Epithelial cell of esophagus (primary cell): ENCODE data around the gene P2RY6.

Experiments used
- DNase-seq: peaks from one replicate; pipeline ENCODE4 v3.0.0; 2010; ENCODE audit warnings: low read depth
- H3K4me3 ChIP-seq: 2 replicates; pipeline ENCODE4 v1.5.1; 2011; ENCODE audit warnings: mild to moderate bottlenecking, low read length, control low read depth
- CTCF ChIP-seq: IDR thresholded peaks from 2 replicates; pipeline ENCODE4 v1.5.1; 2011; ENCODE audit warnings: low read depth, mild to moderate bottlenecking, low read length, control low read depth, inconsistent platforms; ENCODE audit not compliant: insufficient read depth; ENCODE audit errors: missing control alignments

P2RY6 gene

GRCh38 chr11:73233211-73233610 lies 38.9 kb upstream of the P2RY6 start:
- H3K4me3 ChIP-seq, result no peak overlapping the region
- no peak for TF ChIP-seq CTCF
- no peak for DNase-seq

GRCh38 chr11:73233692-73234470 lies 38.3 kb upstream of the P2RY6 start:
- no peak overlapping the region for H3K4me3 ChIP-seq
- no peak for TF ChIP-seq CTCF
- DNase-seq, result no peak

GRCh38 chr11:73234471-73235181 lies 37.5 kb upstream of the P2RY6 start:
- no peak overlapping the region for H3K4me3 ChIP-seq
- no peak for TF ChIP-seq CTCF
- no peak for DNase-seq

GRCh38 chr11:73235236-73235786 lies 36.8 kb upstream of the P2RY6 start:
- no peak overlapping the region for H3K4me3 ChIP-seq
- no peak for DNase-seq
- no peak for TF ChIP-seq CTCF

GRCh38 chr11:73236205-73236765 lies 35.9 kb upstream of the P2RY6 start:
- no peak overlapping the region for H3K4me3 ChIP-seq
- TF ChIP-seq CTCF, result no peak
- DNase-seq, result peak; percentile 42

- TF ChIP-seq CTCF, result peak; percentile 83
- H3K4me3 ChIP-seq, result no peak overlapping the region
- peak; percentile 66 for DNase-seq
Measured at GRCh38 chr11:73236854-73237253, 35.3 kb upstream of the P2RY6 start.
